HG03135 (cell line): ENCODE data around the gene FRMD3.

Experiments used
- ATAC-seq: cut with Tn5 transposase; IDR thresholded peaks from one replicate; pipeline ENCODE4 v1.9.1; 2021; ENCODE audit warnings: mild to moderate bottlenecking, moderate library complexity; ENCODE audit not compliant: unreplicated experiment

Gene FRMD3

DNA sequence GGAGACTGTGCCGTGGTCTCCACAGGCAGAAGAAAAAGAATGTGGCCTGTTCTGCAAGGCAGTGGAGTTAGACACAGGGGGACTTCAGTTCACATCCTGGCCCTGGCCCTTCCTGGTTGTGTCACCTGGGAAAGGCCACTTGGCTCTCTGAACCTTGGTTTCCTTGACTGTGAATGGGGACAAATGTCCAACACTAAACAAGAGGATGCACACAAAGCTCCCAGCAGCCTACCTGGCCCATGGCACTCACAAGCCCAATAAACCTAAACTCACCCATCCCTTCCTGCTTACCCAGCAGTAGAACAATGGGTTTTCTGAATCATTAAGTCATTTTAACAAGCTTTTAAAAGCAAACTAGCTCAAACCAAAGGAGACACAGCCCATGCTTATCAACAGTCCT lies 103.9 kb downstream of the FRMD3 start:
- ATAC-seq: no peak

DNA sequence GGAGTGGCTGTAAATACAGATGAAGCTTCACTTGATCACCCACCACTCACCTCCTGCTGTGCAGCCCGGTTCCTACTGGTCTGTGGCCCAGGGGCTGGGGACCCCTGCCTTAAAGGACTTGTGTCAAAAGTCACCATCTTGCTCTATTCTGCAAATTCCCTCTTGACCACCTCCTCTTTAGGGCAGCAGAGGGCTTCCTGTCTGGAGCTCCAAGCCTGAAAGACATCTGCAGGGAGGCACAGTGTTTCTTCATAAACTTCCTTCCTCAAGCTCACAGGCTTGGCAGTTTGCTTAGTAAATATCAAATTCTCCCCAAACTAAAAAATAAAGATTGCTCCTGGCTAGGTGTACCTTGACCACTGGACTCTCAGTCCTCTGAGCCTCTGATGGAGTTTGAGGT lies 104.4 kb downstream of the FRMD3 start:
- ATAC-seq: no peak

DNA sequence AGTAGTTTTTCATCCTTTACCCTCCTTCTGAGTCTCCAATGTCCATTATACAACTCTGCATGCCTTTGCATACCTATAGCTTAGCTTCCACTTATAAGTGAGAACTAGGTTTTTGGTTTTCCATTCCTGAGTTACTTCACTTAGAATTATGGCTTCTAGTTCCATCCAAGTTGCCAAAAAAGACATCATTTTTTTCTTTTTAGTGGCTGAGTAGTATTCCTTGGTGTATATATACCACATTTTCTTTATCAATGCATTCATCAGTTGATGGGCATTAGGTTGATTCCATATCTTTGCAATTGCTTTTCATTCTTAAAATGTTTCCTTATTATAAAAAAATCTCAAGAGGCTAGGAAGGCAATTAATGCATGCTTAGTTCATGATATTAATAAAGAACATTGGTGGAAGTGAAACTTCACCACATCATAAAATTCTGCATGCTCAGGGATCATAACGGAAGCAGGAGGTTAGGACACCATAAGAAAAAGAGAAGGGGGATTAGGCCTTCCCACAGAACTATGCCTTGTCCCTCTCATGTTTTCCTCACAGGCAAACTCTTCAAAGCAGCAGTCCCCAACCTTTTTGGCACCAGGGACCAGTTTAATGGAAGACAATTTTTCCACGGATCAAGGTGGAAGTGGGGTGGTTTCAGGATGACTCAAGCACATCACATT lies 105.2 kb downstream of the FRMD3 start:
- no peak for ATAC-seq

DNA sequence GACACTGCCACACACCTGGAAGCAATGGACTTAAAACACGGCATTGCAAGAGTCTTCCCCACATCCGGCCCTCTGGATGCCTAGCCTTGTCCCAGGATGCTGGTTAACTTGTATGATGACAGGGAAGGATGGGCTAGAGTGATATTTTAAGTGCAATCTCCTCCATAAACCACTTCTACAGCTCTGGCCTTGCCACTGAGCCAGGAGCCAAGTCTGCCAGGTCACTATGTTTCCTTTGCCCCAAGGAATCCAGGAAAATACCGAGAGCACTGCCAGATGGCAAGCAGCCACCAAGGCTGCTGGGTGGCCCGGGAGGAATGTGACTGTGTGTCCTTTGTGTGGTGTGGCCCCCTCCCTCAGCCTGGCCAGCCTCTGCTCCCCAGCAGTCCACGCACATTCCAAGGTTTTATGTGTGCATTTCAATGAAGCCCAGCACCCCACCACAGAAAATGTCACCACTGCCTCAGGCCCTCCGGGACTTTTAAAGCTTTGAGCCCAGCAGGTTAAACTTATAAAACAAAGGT lies 106.0 kb downstream of the FRMD3 start:
- no peak for ATAC-seq

DNA sequence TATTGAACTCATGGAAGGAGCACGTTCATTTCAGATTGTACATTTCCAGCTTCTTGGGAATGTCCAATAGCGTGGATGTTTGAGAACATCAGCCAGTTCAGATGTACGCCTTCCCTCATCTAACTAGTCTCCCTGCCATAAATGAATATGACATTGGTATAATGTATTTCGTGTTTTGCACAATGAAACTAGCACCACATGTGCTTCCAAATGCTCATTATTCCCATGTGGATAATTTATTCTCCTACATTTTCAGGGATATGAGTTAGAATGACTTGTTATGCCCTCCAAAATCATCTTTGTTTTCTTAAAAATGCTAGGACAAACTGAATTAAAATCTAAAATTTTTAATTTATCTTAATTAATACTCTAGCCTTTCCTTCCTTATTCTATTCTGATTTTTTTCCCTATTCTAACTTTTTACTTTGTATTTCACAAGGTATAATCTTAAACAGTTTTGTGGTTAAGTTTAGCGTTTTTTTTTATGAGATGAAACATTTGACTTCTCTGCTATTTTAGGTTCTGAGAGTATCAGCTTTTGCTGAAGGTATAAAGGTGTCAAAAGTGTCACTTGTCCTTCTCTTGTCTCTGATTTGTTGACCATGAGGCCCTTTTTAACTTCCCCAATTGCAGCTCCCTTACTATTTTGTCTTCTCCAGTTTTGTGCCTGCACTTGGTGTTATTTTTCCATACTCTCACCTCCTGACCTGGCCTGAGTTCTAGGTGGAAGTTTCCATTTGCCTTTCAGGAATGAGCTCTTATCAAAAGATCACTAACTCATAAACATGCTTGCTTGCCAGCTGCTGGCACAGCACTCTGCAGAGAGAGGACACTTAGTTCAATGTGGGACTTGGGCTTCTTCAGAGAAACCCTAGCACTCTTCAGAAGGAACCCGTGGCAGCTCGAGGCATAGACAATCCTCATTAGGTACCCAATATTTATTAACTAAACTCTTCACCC lies 106.8 kb downstream of the FRMD3 start:
- no peak for ATAC-seq

DNA sequence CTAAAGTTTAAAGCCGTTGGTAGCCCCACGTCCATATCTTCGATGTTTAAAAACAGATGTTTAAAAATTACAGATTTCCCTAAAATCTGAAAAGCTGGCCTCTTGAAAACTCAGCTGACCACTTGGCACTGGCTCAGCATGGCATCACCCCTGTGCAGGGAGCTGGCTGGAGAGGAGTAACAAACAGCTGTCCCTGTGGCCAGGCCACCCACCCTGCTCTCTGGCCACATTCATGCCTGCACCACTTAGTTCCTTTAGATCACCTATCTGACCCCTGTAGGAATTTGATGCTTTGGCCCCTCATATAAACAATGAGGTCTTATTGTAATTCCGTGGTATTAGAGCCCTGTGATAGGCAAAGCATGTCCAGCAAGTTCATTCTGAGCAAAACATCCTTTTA lies 107.5 kb downstream of the FRMD3 start:
- ATAC-seq: no peak

DNA sequence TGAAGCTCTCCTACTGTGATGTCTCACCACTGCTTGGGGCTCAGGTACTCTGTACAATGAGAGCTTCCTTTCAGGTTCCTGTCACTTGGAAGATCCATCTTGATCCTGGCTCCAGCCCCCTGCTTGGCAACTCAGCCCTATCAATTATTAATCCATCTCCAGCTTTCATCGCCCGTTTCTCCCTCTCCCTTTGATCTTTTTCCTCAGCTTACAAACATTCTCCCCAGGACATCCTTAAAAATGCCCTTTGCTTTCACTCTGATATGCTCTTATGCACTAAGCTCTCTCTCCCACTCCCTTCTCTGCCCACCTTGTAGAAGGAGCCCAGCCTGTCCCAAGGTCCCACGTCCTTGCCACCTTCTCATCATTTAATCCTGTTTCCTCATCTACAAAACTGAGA lies 109.0 kb downstream of the FRMD3 start:
- no peak for ATAC-seq

DNA sequence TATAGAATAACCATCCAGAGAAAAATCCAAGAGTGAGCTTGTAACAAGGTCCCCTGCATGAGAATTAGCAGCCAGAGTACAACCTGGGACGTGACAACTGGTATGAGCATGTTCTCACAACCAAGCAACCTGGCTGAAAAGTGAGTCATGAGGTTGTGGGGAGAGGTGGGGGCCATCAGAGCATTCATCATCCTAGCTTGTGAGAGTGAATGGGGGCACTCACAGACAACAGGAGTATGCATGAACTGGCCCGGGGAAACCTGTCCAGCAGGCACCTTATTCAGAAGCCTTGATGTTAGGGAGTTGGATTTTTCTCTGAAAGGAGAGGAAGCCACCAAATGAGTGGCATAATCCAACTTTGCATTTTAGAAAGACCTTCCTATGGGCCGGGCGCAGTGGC lies 113.0 kb downstream of the FRMD3 start:
- ATAC-seq: no peak

DNA sequence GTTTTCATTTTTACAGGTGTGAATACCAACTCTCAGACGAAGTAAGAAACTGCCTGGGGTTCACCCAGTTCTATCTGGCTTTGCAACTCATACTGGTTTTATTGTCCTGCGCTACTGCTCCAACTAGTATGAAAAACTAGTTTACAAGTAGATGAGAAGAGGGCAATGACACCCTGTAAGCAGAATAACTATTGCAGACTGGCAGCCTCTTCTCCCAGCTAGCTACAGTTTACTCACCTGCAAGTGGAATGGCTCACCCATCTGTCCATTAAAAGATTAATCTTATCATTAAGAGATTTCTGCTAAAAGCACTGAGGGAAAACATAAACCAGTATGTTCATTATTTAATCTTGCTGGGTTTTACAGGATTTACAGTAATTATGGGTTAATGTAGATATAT lies 113.4 kb downstream of the FRMD3 start:
- ATAC-seq: no peak

DNA sequence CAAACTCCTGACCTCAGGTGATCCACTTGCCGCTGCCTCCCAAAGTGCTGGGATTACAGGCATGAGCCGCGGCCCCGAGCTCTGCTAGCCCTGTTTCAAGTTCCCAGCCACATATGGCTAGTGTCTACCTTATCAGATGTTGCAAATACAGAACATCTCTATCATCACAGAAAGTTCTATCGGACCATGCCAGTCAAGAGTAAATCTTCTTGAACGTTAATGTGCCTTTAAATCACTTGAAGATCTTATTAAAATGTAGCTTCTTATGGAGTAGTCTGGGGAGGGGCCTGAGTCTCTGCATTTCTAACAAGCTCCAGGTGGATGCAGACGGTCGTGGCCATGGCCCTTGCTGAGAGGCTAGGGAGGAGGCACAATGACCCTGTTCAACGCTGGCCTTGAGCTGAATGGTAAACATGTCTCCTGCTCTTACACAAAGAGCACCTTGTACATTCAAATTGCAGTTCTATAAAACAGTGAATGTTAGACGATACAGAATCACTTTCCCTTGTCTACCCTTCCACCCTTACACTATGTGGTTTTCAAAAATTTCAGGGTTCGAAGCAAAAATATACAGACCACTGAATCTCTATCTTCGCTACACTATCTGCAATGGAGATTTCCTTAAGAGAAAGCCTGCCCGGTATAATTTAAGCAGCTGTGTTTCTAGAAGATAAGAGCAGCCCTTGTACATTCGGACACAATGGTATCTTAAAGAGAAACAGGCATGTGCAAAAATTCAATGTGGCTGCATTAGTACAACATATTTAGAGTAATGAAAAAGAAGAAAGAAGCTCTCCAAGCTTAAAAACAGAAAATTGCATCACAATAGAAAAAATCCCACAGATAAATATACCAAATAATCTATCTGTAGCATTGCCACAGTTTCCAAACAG lies 114.1 kb downstream of the FRMD3 start:
- ATAC-seq: no peak

DNA sequence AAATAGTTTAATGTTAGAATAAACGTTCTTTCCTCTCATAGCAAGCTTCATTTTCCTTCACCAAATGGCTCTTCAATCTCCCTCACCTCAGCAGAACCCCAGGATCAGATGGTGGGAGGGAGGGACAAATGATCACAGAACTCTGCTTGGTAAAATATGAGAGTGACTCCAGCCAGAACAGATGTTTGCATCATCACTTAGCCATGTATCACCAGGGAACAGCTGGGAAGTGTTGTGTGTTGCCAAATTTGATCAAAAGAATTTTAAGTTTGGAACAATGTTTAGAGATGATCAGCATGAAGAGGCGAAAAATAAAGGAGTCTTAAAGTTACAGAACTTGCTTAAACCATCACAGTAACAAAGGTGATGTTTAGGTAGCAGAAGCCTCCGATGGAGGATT lies 115.7 kb downstream of the FRMD3 start:
- ATAC-seq: no peak

DNA sequence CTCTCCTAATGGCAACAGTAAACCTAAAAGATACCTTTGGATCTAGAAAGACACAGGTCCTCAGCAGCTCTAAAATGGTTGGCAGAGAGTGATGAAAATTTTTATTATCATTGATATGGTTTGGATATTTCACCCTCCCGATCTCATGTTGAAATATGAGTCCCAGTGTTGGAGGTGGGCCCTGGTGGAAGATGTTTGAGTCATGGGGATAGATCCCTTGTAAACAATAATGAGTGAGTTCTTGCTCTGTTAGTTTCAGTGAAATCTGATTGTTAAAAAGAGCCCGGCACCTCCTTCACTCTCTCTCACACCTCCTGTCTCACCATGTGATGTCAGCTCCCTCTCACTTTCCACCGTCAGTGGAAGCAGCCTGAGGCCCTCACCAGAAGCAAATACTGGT lies 117.7 kb downstream of the FRMD3 start:
- no peak for ATAC-seq

DNA sequence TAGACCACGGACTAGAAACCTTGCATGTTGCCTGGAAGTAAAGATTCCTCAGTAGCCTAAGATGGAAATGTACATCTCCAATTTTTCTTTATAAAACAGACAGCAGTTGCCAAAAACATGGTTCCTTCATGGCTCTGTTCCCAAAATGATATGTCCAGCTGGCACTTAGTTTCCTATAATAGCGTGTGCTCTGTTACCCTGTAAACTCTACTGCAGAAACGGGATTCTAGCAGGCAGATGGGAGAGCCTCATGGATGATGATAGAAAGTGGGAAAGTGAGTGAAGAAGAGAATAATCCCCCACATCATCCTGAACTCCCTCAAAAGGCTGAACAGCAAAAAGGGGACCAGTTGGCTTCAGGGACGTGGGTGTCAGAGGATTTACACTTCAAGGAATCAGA lies 118.2 kb downstream of the FRMD3 start:
- no peak for ATAC-seq

DNA sequence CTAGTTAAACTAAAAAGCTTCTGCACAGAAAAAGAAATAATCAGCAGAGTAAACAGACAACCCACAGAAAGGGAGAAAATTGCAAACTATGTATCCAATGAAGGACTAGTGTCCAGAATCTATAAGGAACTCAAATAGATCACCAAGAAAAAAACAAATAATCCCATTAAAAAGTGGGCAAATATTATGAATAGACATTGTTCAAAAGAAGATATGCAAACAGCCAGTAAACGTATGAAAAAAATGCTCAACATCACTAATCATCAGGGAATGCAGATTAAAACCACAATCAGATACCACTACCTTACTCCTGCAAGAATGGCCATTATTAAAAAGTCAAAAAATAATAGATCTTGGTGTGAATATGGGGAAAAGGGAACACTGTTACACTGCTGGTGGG lies 119.9 kb downstream of the FRMD3 start:
- no peak for ATAC-seq

DNA sequence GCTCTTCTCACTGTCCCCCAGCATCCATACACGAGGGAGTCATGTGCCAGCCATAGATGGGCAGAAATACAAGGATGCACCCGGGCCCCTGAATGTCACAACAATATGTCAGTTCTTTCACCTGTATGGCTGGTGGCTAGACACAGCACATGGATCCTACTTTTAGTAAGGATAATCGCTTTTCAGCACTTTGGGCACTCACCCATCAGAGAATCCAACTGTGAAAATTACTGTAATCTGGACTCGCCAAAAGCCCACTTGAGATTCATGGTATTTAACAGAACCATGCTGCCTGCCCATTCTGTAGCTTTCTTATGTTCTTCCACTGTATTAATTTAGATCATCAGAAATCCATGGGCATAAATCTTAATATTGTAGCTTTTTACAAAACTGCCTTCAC lies 124.8 kb downstream of the FRMD3 start:
- ATAC-seq: no peak

DNA sequence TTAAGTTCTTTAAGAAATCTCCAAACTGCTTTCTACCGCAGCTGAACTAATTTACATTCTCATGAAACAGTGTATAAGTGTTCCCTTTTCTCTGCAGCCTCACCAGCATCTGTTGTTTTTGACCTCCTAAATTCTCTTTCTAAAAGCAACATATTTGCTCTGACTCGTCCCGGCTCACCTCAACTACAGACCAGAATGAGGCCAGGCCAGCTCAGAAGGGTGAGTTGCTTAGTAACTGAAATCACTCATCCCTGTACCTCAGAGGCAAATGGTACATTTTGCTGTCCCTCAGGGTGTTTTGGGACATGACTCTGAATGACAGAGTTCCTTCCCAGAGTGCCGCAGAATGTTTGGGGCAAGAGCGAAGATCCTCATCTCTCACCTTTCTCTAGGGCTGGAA lies 127.5 kb downstream of the FRMD3 start:
- ATAC-seq: no peak

DNA sequence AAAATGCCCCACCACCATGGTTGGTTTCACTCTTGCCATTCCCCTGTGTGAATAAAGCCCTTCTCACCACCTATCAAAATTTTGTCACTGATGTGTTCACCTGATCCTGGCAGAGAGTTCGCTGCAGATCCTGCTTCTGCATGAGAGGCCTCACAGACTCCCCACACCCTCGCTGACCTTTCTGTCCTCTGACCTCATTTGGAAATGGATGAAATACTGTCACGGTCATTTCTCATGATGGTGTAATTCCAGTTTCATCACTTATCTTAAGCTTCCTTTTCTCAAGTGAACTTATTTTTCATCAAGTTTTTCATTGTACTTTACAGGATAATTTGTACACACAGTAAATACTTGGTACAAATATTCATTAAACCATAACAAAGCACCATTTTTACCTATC lies 131.3 kb downstream of the FRMD3 start:
- no peak for ATAC-seq

DNA sequence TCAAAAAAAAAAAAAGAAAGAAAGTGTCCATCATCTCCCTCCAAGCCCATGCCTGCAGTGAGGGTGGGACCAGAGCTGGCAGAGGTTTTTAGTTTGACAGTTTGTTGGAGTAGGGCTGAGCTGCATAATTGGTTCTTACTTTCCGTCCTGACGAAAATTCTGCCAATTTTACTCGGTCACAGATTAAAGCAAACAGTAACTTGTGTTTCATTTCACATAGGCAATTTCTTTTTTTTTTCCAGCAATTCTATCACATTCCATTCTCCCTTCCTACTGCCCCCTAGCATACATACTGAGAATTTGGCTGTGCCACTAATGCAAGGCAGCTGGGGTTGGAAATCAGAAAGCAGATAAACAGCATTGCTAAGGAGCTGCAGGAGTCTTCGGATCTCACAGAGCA lies 132.4 kb downstream of the FRMD3 start:
- ATAC-seq: no peak

DNA sequence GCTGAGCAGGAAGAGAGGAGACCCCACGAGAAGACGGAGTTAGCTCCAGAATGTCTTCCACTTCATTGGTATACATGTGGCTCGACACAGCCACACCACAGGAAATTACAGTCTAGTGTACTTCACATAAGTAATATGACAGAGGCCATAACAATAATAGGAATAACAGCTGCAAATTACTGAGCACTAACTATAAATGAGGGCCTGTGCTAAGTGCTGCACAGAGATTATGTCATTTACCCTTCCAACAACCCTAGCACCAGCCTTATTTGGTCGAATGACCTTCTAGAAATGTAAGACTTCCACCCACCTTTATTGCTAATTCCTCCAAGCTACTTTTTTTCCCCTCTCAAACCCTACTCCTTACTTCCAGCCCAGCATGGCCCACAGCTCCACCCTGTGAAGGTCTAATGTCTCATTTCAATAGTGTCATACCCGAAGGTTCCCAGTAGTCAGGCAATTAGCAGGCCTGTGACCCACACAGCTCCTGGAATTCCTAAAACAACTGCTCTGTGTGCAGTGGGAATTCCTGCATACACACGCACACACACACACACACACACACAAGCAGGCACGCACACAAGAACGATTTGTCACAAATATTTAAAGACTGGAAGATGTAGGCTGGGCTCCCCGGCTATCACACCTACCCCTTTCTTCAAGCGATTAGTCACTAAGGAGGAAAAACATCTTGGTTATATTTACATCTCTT lies 134.5 kb downstream of the FRMD3 start:
- ATAC-seq: no peak

DNA sequence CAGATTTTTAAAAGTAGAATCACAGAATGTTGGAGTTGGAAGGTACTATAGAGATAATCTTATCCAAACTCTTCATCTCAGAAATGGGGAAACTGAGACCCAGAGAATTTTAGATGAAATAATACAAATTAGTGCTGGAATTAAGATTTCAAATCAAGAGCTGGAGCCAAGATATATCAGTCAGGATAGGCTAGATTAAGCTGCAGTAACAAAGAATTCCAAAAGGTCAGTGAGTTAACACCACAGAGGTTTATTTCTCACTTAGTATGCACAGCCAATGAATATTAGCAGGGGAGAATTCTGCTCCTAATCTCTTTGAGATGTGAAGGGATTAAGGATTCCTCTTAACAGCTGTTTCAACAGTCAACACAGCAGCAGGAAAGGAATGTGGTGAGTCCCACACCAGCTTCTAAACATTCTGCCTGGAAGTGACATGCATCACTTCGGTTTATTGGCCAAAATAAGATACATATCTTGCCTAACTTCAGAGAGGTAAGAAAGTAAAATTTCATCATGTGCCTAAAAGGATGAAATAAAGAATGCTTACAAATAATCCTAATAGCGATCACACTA lies 136.8 kb downstream of the FRMD3 start:
- ATAC-seq: no peak
